HL-60 (cell line): Measurements from ENCODE around the gene RPL13A.

Experiments used
- DNase-seq, 2 experiments: peaks; one replicate each; pipeline ENCODE4 v3.0.0-alpha.2; 2010 to 2020; ENCODE audit warnings: low read depth in 1 of 2, low spot score in 1 of 2
- H3K27ac ChIP-seq: fragments of 250-450 bp; sonication (Bioruptor Pico); replicated peaks from 2 replicates; pipeline ENCODE4 v1.5.1; 2020; ENCODE audit warnings: mild to moderate bottlenecking, moderate library complexity
- H3K27me3 ChIP-seq: fragments of 250-450 bp; sonication (Bioruptor Pico); 2 replicates; pipeline ENCODE4 v1.5.1; 2021; ENCODE audit warnings: mild to moderate bottlenecking, moderate library complexity; ENCODE audit not compliant: insufficient read depth, poor library complexity, severe bottlenecking
- H3K4me3 ChIP-seq: replicated peaks from 2 replicates; pipeline ENCODE4 v1.5.1; 2011; ENCODE audit warnings: mild to moderate bottlenecking, control low read depth, low read length; ENCODE audit not compliant: insufficient read depth
- CTCF ChIP-seq: IDR thresholded peaks from one replicate; pipeline ENCODE4 v1.5.1; 2011; ENCODE audit warnings: low read length, control low read depth, inconsistent platforms; ENCODE audit not compliant: insufficient read depth
- GABPA ChIP-seq: IDR thresholded peaks from 2 replicates; pipeline ENCODE4 v1.6.1; 2012; ENCODE audit warnings: low read depth
- POLR2AphosphoS5 ChIP-seq: IDR thresholded peaks from 2 replicates; pipeline ENCODE4 v1.6.1; 2012; ENCODE audit warnings: low read depth
- REST ChIP-seq: IDR thresholded peaks from 2 replicates; pipeline ENCODE4 v1.6.1; 2012; ENCODE audit warnings: low read depth; ENCODE audit not compliant: insufficient replicate concordance
- SPI1 ChIP-seq: IDR thresholded peaks from 2 replicates; pipeline ENCODE4 v1.6.1; 2012; ENCODE audit warnings: low read depth, mild to moderate bottlenecking, borderline replicate concordance

The RPL13A gene

GRCh38 chr19:49473868-49474541 lies 13.4 kb upstream of the RPL13A start, which contains the start of gene FLT3LG:
Gene FLT3LG (plus strand): TSS chr19:49474215. CDS start chr19:49474640, 425 bp downstream.
- peak within 1 kb of the TSS; percentile 42; the same call in 1 of the 2 replicates for H3K27ac ChIP-seq
- H3K27me3 ChIP-seq: no peaks in the 10 kb centered on the region
- TF ChIP-seq POLR2AphosphoS5 (no peak; the same call in 1 of the 2 replicates), CTCF (peak; percentile 91)
- peak within 1 kb of the TSS; percentile 62 for H3K4me3 ChIP-seq
- DNase-seq: peak; percentile 63 to 66

GRCh38 chr19:49474542-49474924 lies 12.9 kb upstream of the RPL13A start:
- no peak overlapping the region for H3K27ac ChIP-seq
- TF ChIP-seq SPI1: no peak
- no peak for TF ChIP-seq GABPA
- H3K27me3 ChIP-seq: no peaks in the 10 kb centered on the region
- peak overlapping the region; percentile 62 for H3K4me3 ChIP-seq
- DNase-seq: no peak

GRCh38 chr19:49475191-49475917 lies 12.1 kb upstream of the RPL13A start:
- no peak for DNase-seq
- Histone ChIP-seq H3K27ac (no peak overlapping the region), H3K27me3 (no peaks in the 10 kb centered on the region), H3K4me3 (no peak overlapping the region)
- TF ChIP-seq GABPA (no peak), SPI1 (no peak), CTCF (no peak), POLR2AphosphoS5 (no peak), REST (no peak)

GRCh38 chr19:49475995-49476880 lies 11.2 kb upstream of the RPL13A start:
- DNase-seq: peak in 1 of 2 experiments; percentile 60
- Histone ChIP-seq H3K27me3 (no peaks in the 10 kb centered on the region), H3K27ac (no peak overlapping the region), H3K4me3 (no peak overlapping the region)
- TF ChIP-seq CTCF: peak; percentile 57
- TF ChIP-seq POLR2AphosphoS5: no peak
- no peak for TF ChIP-seq REST
- TF ChIP-seq SPI1: no peak
- TF ChIP-seq GABPA: no peak
